ENCODE results near the gene STS.

The STS gene

DNA sequence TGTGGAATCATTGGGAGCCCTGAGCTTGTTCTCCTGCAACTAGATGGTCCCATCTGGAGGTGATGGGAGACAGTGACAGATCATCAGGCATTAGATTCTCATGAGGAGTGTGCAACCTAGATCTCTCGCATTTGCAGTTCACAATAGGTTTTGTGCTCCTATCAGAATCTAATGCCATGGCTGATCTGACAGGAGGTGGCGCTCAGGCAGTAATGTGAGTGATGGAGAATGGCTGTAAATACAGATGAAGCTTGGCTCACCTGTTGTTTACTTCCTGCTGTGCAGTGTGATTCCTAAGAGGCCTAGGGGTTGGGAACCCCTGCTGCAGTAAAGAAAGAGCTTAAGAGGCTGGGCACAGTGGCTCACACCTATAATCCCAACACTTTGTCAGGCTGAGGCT lies 42.6 kb downstream of the STS start:
- DNase-seq (ENCODE audit: low spot score), result no peak
- in situ Hi-C loops (cut with MboI; ENCODE audit: low pct_unique_long_range_greater_than_20kb, low sequenced_read_pairs, unreplicated experiment), result no loop called here
- TF ChIP-seq, protein P1, sequence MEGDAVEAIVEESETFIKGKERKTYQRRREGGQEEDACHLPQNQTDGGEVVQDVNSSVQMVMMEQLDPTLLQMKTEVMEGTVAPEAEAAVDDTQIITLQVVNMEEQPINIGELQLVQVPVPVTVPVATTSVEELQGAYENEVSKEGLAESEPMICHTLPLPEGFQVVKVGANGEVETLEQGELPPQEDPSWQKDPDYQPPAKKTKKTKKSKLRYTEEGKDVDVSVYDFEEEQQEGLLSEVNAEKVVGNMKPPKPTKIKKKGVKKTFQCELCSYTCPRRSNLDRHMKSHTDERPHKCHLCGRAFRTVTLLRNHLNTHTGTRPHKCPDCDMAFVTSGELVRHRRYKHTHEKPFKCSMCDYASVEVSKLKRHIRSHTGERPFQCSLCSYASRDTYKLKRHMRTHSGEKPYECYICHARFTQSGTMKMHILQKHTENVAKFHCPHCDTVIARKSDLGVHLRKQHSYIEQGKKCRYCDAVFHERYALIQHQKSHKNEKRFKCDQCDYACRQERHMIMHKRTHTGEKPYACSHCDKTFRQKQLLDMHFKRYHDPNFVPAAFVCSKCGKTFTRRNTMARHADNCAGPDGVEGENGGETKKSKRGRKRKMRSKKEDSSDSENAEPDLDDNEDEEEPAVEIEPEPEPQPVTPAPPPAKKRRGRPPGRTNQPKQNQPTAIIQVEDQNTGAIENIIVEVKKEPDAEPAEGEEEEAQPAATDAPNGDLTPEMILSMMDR (IDR thresholded peaks at IDR 0.05; ENCODE audit: extremely low read depth, insufficient read depth, missing control alignments), result peak; percentile 33

DNA sequence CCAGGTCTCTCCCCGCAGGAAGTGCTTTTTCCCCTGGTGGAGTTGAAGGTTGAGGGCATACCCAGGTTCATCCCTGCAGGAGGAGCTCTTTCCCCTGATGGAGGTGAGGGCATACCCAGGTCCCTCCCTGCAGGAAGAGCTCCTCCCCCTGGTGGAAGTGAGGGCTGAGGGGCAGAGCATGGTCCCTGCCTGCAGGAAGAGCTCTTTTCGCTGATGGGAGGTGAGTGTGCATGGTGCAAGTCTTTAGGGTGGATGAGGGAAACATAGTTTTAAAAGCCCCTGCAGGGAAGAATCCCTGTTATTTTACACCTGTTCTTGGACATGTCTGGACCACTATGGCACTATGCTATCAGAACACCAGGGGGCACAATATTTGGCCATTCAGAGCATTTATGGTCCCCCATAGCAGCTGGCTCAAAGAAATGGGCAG lies 44.2 kb downstream of the STS start:
- DNase-seq (ENCODE audit: low spot score), result no peak
- TF ChIP-seq, protein P1 (IDR thresholded peaks at IDR 0.05; ENCODE audit: extremely low read depth, insufficient read depth, missing control alignments), result peak; percentile 30
- in situ Hi-C loops (cut with MboI; ENCODE audit: low pct_unique_long_range_greater_than_20kb, low sequenced_read_pairs, unreplicated experiment), result no loop called here

DNA sequence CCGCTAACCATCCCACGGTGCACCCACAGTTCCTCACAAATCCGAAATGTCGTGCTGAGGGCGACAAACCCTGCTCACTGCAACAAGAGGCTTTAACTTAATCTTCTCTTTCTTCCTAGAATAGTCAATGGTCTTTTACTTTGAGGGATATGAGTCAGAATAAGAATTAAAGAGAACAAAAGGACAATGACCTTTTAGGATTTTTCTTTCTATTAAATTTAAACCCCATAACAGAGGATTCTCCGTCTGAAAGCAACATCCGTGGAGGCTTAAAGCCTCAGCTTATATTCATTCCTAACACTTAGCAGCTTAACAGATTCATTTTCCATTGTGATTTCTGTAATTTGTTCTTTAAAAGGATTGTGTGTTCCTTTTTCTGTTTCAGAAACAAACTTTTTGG lies 45.4 kb downstream of the STS start:
- in situ Hi-C loops (cut with MboI; ENCODE audit: low pct_unique_long_range_greater_than_20kb, low sequenced_read_pairs, unreplicated experiment), result no loop called here
- no peak for DNase-seq (ENCODE audit: low spot score)
- TF ChIP-seq, protein P1 (IDR thresholded peaks at IDR 0.05; ENCODE audit: extremely low read depth, insufficient read depth, missing control alignments), result no peak

DNA sequence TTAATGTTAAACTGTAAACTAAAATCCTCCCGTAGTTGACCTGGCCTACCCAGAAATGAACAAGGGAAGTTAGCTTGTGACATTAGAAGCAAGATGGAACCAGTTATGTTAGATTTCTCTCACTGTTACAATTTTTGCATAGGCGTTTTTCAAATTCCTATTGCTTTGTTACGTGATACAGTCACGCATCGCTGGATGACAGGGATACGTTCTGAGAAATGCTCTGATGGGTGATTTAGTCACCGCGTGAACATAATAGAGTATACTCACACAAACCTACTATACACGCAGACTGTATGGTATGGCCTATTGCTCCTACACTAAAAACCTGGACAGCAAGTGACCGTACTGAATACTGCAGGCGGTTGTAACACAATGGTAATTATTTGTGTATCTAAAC lies 47.1 kb downstream of the STS start:
- TF ChIP-seq, protein P1 (IDR thresholded peaks at IDR 0.05; ENCODE audit: extremely low read depth, insufficient read depth, missing control alignments), result no peak
- no peak for DNase-seq (ENCODE audit: low spot score)
- in situ Hi-C loops (cut with MboI; ENCODE audit: low pct_unique_long_range_greater_than_20kb, low sequenced_read_pairs, unreplicated experiment), result no loop called here
